IMR-90 (cell line): ENCODE measurements around the gene TXNL1. TPM values are rescaled to one million over a fixed set of nuclear protein-coding genes. Genes with fewer than 3 reads are reported as not detected.

Experiments
- ATAC-seq: fragments of 200-7000 bp; cut with Tn5 transposase; 2 replicates; pipeline ENCODE4 v1.9.1; 2020; ENCODE audit warnings: low read depth, mild to moderate bottlenecking, moderate library complexity
- Bru-seq: library from RNA; stranded (reverse); fragments of 400-500 nt; gene quantifications from one replicate; lab custom pipeline; 2021; lab: Mats Ljungman, UMichigan
- BruChase-seq, 2 experiments: library from RNA; stranded (reverse); fragments of 400-500 nt; gene quantifications; one replicate each; lab custom pipeline; 2021; lab: Mats Ljungman, UMichigan
- BruUV-seq: library from RNA; stranded (reverse); fragments of 400-500 nt; replicated peaks from 2 replicates; lab custom pipeline; 2021; lab: Mats Ljungman, UMichigan
- CTCF ChIA-PET: fragments of 300-600 bp; formaldehyde crosslinking; extraction: SDS; loops from one replicate; lab custom pipeline; 2021; ENCODE audit warnings: antibody characterized with exemption; lab: Yijun Ruan, JAX
- POLR2A ChIA-PET: fragments of 300-600 bp; sonication (Branson Sonifier 250); formaldehyde crosslinking; loops from one replicate; lab custom pipeline; 2022; ENCODE audit warnings: antibody characterized with exemption; ENCODE audit not compliant: unreplicated experiment; lab: Charles Lee
- DNase-seq: peaks from one replicate; pipeline ENCODE4 v3.0.0; 2013
- H2AFZ ChIP-seq: replicated peaks from 2 replicates; pipeline ENCODE3; 2013; ENCODE audit warnings: low read length, mild to moderate bottlenecking; ENCODE audit not compliant: poor library complexity
- H2AK5ac ChIP-seq: 2 replicates; pipeline ENCODE4 v1.6.1; 2013; ENCODE audit warnings: low read depth, low read length, inconsistent platforms
- H2AK9ac ChIP-seq: replicated peaks from 2 replicates; pipeline ENCODE3; 2013; ENCODE audit warnings: mild to moderate bottlenecking, low read depth, low read length, moderate library complexity; ENCODE audit not compliant: poor library complexity
- H2BK120ac ChIP-seq: 2 replicates; pipeline ENCODE4 v1.6.1; 2013; ENCODE audit warnings: low read depth, low read length, inconsistent platforms
- H2BK15ac ChIP-seq: 3 replicates; pipeline ENCODE4 v1.6.1; 2013; ENCODE audit warnings: low read depth, low read length, inconsistent platforms
- H2BK20ac ChIP-seq: 2 replicates; pipeline ENCODE4 v1.6.1; 2013; ENCODE audit warnings: low read depth, mild to moderate bottlenecking, inconsistent platforms, low read length, moderate library complexity
- H2BK5ac ChIP-seq: 2 replicates; pipeline ENCODE4 v1.6.1; 2013; ENCODE audit warnings: mild to moderate bottlenecking, low read depth, low read length, inconsistent platforms; ENCODE audit not compliant: poor library complexity, severe bottlenecking
- H3K14ac ChIP-seq: replicated peaks from 2 replicates; pipeline ENCODE4 v1.6.1; 2013; ENCODE audit warnings: low read depth, low read length, inconsistent platforms
- H3K18ac ChIP-seq: 2 replicates; pipeline ENCODE4 v1.6.1; 2013; ENCODE audit warnings: low read depth, low read length, control low read depth
- H3K23ac ChIP-seq: 2 replicates; pipeline ENCODE4 v1.6.1; 2013; ENCODE audit warnings: low read depth, low read length, inconsistent platforms
- H3K27ac ChIP-seq: 2 replicates; pipeline ENCODE4 v1.5.1; 2013; ENCODE audit warnings: mild to moderate bottlenecking, control low read depth, low read length; ENCODE audit not compliant: insufficient read depth
- H3K27me3 ChIP-seq: 2 replicates; pipeline ENCODE4 v1.6.1; 2013; ENCODE audit warnings: low read length; ENCODE audit not compliant: control insufficient read depth, insufficient read depth
- H3K36me3 ChIP-seq: 2 replicates; pipeline ENCODE4 v1.6.1; 2013; ENCODE audit warnings: low read length, mixed read lengths; ENCODE audit not compliant: control insufficient read depth, insufficient read depth
- H3K4ac ChIP-seq: 2 replicates; pipeline ENCODE4 v1.6.1; 2013; ENCODE audit warnings: low read depth, low read length, inconsistent platforms
- H3K4me1 ChIP-seq: 2 replicates; pipeline ENCODE4 v1.6.1; 2013; ENCODE audit warnings: low read length, mixed read lengths; ENCODE audit not compliant: control insufficient read depth, insufficient read depth
- H3K4me2 ChIP-seq: 2 replicates; pipeline ENCODE4 v1.6.1; 2013; ENCODE audit warnings: low read depth, mild to moderate bottlenecking, control low read depth, low read length, moderate library complexity
- H3K4me3 ChIP-seq: 2 replicates; pipeline ENCODE4 v1.5.1; 2013; ENCODE audit warnings: low read depth, mild to moderate bottlenecking, control low read depth, low read length, moderate library complexity; ENCODE audit not compliant: insufficient read depth
- H3K56ac ChIP-seq: 2 replicates; pipeline ENCODE4 v1.6.1; 2013; ENCODE audit warnings: low read length, inconsistent platforms; ENCODE audit not compliant: insufficient read depth; ENCODE audit errors: extremely low read depth
- H3K79me1 ChIP-seq, 2 experiments: 2 replicates each; pipeline ENCODE4 v1.6.1; 2013; ENCODE audit warnings: low read length in 2 of 2, inconsistent platforms in 1 of 2, low read depth in 1 of 2
- H3K9ac ChIP-seq: 2 replicates; pipeline ENCODE4 v1.6.1; 2013; ENCODE audit warnings: low read depth, low read length, control low read depth
- H3K9me1 ChIP-seq: 2 replicates; pipeline ENCODE4 v1.6.1; 2013; ENCODE audit warnings: low read length, inconsistent platforms; ENCODE audit not compliant: insufficient read depth
- H3K9me3 ChIP-seq: 2 replicates; pipeline ENCODE4 v1.6.1; 2013; ENCODE audit warnings: low read length; ENCODE audit not compliant: control insufficient read depth, insufficient read depth
- H4K20me1 ChIP-seq: 2 replicates; pipeline ENCODE4 v1.6.1; 2013; ENCODE audit warnings: low read length, inconsistent platforms; ENCODE audit not compliant: insufficient read depth
- H4K5ac ChIP-seq: 2 replicates; pipeline ENCODE4 v1.6.1; 2013; ENCODE audit warnings: mild to moderate bottlenecking, low read depth, low read length, control low read depth
- H4K8ac ChIP-seq, 2 experiments: 2 replicates each; pipeline ENCODE4 v1.6.1; 2013; ENCODE audit warnings: low read depth in 2 of 2, low read length in 2 of 2, control low read depth in 1 of 2, inconsistent platforms in 1 of 2
- H4K91ac ChIP-seq: 2 replicates; pipeline ENCODE4 v1.6.1; 2013; ENCODE audit warnings: low read depth, low read length, inconsistent platforms; ENCODE audit not compliant: insufficient read depth
- BHLHE40 ChIP-seq: fragments of 150-350 bp; IDR thresholded peaks from 2 replicates; pipeline ENCODE4 v1.6.1; 2016; ENCODE audit warnings: mild to moderate bottlenecking, low read depth, low read length
- CTCF ChIP-seq: conservative IDR thresholded peaks from 2 replicates; pipeline ENCODE4 v1.5.1; 2012; ENCODE audit warnings: mild to moderate bottlenecking, low read depth, low read length, improper control_type of control experiment
- ELK1 ChIP-seq: fragments of 150-350 bp; IDR thresholded peaks from 2 replicates; pipeline ENCODE4 v1.6.1; 2016; ENCODE audit warnings: low read depth, mild to moderate bottlenecking, low read length, moderate library complexity, borderline replicate concordance
- FOS ChIP-seq: fragments of 150-350 bp; IDR thresholded peaks from 2 replicates; pipeline ENCODE4 v1.6.1; 2016; ENCODE audit warnings: low read depth, low read length
- MAFK ChIP-seq: IDR thresholded peaks from 2 replicates; pipeline ENCODE4 v1.6.1; 2012; ENCODE audit warnings: low read depth, low read length, improper control_type of control experiment
- MAZ ChIP-seq: IDR thresholded peaks from 2 replicates; pipeline ENCODE4 v1.6.1; 2012; ENCODE audit warnings: low read depth, mild to moderate bottlenecking, low read length, improper control_type of control experiment, moderate library complexity, borderline replicate concordance
- NFE2L2 ChIP-seq: fragments of 150-350 bp; IDR thresholded peaks from 2 replicates; pipeline ENCODE4 v1.6.1; 2016; ENCODE audit warnings: low read depth, mild to moderate bottlenecking, low read length
- POLR2A ChIP-seq: IDR thresholded peaks from 2 replicates; pipeline ENCODE4 v1.6.1; 2012; ENCODE audit warnings: mild to moderate bottlenecking, low read depth, low read length
- RCOR1 ChIP-seq: IDR thresholded peaks from 2 replicates; pipeline ENCODE4 v1.6.1; 2012; ENCODE audit warnings: mild to moderate bottlenecking, low read length, improper control_type of control experiment; ENCODE audit not compliant: insufficient replicate concordance
- USF2 ChIP-seq: fragments of 150-350 bp; IDR thresholded peaks from 2 replicates; pipeline ENCODE4 v1.6.1; 2017; ENCODE audit warnings: mild to moderate bottlenecking, antibody characterized with exemption, low read length, low read depth
- WGBS, 2 experiments: methylation state at CpG; one replicate each; pipeline versions ENCODE4 v1.1.5 to v1.1.7; 2013; ENCODE audit warnings: missing lambda C conversion rate in 2 of 2; ENCODE audit not compliant: insufficient read length in 1 of 2; ENCODE audit errors: extremely low coverage in 2 of 2; 5-methylcytosine and 5-hydroxymethylcytosine counted together
- dilution Hi-C: fragments of 300-500 bp; cut with HindIII; formaldehyde crosslinking; loops from one replicate; pipeline ENCODE4 v1.14.3; 2018; ENCODE audit warnings: low sequenced_read_pairs; ENCODE audit not compliant: unreplicated experiment
- in situ Hi-C: fragments of 300-500 bp; cut with MboI; formaldehyde crosslinking; loops from 3 replicates; pipeline ENCODE4 v1.14.3; 2019; ENCODE audit warnings: low sequenced_read_pairs, inconsistent platforms, mixed read lengths
- intact Hi-C: fragments of 100-400 bp; cut with micrococcal nuclease; formaldehyde crosslinking; loops from 2 replicates; pipeline ENCODE4 v1.10.0; 2022
- long read RNA-seq: library from polyadenylated mRNA; unstranded; transcript quantifications from one replicate; pipeline ENCODE4 v2.0.0, GENCODE V29; 2021; ENCODE audit not compliant: unreplicated experiment
- polyA plus RNA-seq, 3 experiments: library from polyadenylated mRNA; depleted of rRNA; stranded (reverse); fragments of >200 nt; gene quantifications; 2 replicates each; pipeline ENCODE4 v1.2.3, GENCODE V29; 2012; ENCODE audit warnings: low replicate concordance in 1 of 3
- total RNA-seq: library from RNA; depleted of rRNA; stranded (reverse); fragments of >200 nt; gene quantifications from 2 replicates; pipeline ENCODE4 v1.2.3, GENCODE V29; 2012; rRNA removed

The TXNL1 gene
- total RNA-seq: 38.7 and 72.2 TPM in 2 replicates
- polyA plus RNA-seq (2012; rRNA removed): 55.8 and 62.5 TPM in 2 replicates
- 6.4 and 10.7 TPM in 2 replicates for polyA plus RNA-seq (2012; cell fraction: cytosol; rRNA removed)
- 3.1 and 17.4 TPM in 2 replicates for polyA plus RNA-seq (2012; cell fraction: nucleus; rRNA removed; ENCODE audit: low replicate concordance)
- Bru-seq, nascent RNA: percentile 87 among the genes with signal in this experiment
- percentile 78 among the genes with signal in this experiment for BruChase-seq, experiment 1, labeled RNA remaining after a 6-hour chase
- percentile 75 among the genes with signal in this experiment for BruChase-seq, experiment 2, labeled RNA remaining after a 2-hour chase
- long read RNA-seq, full-length matches to known transcripts: 88 of 110 reads
- long read RNA-seq, partial matches to known transcripts: 11 of 110 reads
- long read RNA-seq, other reads (novel, unspliced or antisense): 11 of 110 reads

- Histone ChIP-seq H3K9ac (peak within 1 kb of the TSS; percentile 96), H2BK120ac (peak within 1 kb of the TSS; percentile 56), H3K36me3 (no peaks in the 10 kb centered on the region), H3K4me2 (peak within 1 kb of the TSS; percentile 87), H3K14ac (peak within 1 kb of the TSS; percentile 91), H3K18ac (peak within 1 kb of the TSS; percentile 55), H3K9me3 (no peaks in the 10 kb centered on the region), H2BK20ac (no peak within 1 kb of the TSS), H2BK5ac (peak within 1 kb of the TSS; percentile 92), H2AK9ac (peak within 1 kb of the TSS; percentile 96), H4K5ac (peak within 1 kb of the TSS; percentile 95), H3K79me1 (peaks cover 0 to 17% of the 10 kb centered on the region in 2 experiments; a peak in 2 of 4 replicates), H3K56ac (peak within 1 kb of the TSS; percentile 87), H4K8ac (peak within 1 kb of the TSS; percentile 89 to 98), H2AK5ac (peak within 1 kb of the TSS; percentile 73), H4K91ac (peak within 1 kb of the TSS; percentile 90), H3K27me3 (no peaks in the 10 kb centered on the region), H3K4me3 (peak within 1 kb of the TSS; percentile 94), H3K9me1 (no peaks in the 10 kb centered on the region), H3K23ac (peak within 1 kb of the TSS; percentile 93), H3K4ac (peak within 1 kb of the TSS; percentile 90), H2BK15ac (no peak within 1 kb of the TSS), H3K27ac (peak within 1 kb of the TSS; percentile 91), H2AFZ (peak within 1 kb of the TSS; percentile 96), H3K4me1 (peaks cover 3% of the 10 kb centered on the region; the same call in 1 of the 2 replicates), H4K20me1 (peaks cover 42% of the 10 kb centered on the region)
- ChIA-PET POLR2A (interaction anchor here (0.5 to 0.8 kb wide), 3 partner anchors 13 to 845 kb away, joined by 3 to 5 read pairs (median 3); partner anchors contain the start of gene WDR7), CTCF (no interaction called here)
- ATAC-seq (peak; percentile 97), DNase-seq (peak; percentile 99)
- in situ Hi-C loops (no loop called here), dilution Hi-C loops (no loop called here), intact Hi-C loops (no loop called here)
- BruUV-seq: no TSS peak
- 1% methylated on average over 25 of the region's 64 CpGs; no CpG with 5 or more reads in 1 of the 2 experiments for WGBS, 2 experiments
- TF ChIP-seq MAZ: peak; percentile 90; the same call in 1 of the 2 replicates
- peak; percentile 89 for TF ChIP-seq BHLHE40
- TF ChIP-seq POLR2A: peak; percentile 96
- TF ChIP-seq RCOR1: no peak
- TF ChIP-seq NFE2L2: peak; percentile 72
- TF ChIP-seq USF2: peak; percentile 97
- TF ChIP-seq FOS: peak; percentile 49; the same call in 1 of the 2 replicates
- TF ChIP-seq CTCF: no peak
- TF ChIP-seq MAFK: no peak
- TF ChIP-seq ELK1: no peak
Measured at GRCh38 chr18:56638232-56639103, at the start of gene TXNL1. TXNL1 (minus strand) TSS chr18:56638592; CDS start chr18:56638440, 152 bp downstream.
